Measurements from ENCODE around the gene CXCR4.

Gene CXCR4

DNA sequence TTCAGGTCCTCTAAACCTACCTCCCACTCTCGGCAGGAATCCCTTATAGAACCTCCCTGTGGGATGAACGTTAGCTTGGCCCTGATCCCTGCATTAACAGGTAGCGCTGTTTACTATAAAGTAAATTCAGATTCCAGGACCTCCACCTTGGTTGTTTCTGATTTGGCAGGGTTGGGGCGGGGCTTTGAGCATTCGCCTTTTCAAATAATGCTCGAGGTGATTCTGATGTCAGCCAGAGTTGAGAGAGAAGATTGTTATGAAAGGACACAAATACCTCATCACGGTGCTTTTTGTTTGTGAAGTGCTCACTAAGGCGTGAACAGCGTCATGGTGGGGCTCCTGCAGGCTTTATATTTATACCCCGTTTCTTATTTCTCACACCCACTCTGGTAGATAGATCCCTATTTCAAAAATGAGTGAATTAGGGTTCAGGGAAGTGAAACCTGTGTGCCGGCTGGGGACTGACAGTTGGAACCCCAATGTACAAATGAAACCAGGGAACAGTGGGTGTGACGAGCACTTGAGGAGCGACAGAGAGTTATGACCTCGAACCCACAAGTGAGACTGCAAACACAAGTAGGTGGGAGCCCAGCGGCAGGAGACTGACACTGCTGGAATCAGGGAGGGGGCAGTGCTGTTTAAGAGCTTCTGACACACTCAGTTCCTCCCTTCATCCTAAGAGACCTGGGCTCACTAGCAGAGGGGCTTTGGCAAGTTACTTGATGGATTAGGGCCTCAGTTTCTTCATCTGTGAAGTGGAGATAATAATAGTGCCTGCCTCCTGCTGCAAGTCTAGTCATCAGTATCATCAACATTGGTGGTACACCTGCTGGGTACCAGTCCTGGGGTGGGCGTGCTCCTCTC, 14.2 kb upstream of the CXCR4 start:
- no peak for DNase-seq (ENCODE audit: low spot score)

GRCh38 chr2:136131484-136131960, 13.6 kb upstream of the CXCR4 start:
- no peak for DNase-seq (ENCODE audit: low spot score)

GRCh38 chr2:136130511-136130910, 12.6 kb upstream of the CXCR4 start:
- DNase-seq (ENCODE audit: low spot score), result no peak

DNA sequence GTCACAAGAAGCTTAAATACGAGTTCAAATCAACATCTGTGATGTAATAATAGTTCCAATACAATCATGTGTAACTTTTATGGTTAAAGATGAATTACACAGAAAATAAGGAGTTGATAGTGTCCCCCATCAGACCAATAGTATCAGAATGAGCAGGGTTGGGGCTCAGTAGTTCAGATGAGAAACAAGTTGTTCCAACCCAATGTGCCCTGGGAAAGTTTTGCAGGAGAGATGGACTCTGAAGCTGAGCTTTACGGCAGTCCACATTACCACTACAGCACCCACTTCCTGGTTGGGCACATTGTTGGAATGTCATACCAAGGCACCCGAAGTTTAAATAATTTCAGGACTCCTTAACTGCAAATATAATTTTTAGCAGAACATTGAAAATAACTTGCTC, 12.1 kb upstream of the CXCR4 start:
- DNase-seq (ENCODE audit: low spot score), result no peak

DNA sequence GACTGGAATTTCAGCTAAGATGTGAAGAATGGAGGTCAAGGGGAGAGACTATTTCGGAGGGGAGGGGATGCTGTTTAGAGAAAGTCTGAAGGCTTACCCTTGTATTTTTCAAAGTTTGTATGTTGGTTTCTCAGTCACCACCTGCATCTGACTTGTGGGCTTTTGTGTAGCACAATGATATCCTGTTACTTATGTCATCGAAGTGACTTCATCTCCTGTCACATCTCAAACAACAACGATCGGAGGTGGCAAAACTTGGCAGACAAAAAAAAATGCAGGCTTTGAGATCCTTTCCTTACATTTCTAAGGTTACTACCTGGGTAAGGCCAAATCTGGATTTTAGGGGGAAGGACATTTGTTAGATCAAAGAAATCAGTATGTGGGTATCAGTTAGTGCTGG, 11.7 kb upstream of the CXCR4 start:
- DNase-seq (ENCODE audit: low spot score), result no peak

- no peak for DNase-seq (ENCODE audit: low spot score)
Observed at GRCh38 chr2:136128905-136129304, 11.0 kb upstream of the CXCR4 start.

- no peak for DNase-seq (ENCODE audit: low spot score)
Observed at GRCh38 chr2:136128366-136128765, 10.4 kb upstream of the CXCR4 start.

DNA sequence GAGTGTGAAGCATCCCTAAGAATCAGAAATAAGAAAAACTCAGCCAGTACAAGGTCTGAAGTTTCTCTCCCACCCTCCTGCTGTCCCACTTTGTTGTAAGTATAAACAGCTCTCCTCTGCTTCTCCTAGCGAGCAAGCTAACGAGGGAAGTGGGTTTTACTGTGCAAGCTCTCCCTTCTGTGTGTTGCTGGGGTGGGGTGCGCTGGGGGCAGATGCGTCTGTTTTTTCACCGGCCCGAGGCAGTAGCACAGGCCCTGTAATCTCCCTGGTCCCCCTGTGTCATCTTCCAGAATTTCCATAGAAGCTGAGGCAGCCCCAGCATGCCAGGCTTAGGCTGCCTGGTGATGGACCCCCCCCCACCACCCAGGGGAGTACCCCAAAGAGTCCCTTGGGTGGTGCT, 9.4 kb upstream of the CXCR4 start:
- DNase-seq (ENCODE audit: low spot score), result no peak

DNA sequence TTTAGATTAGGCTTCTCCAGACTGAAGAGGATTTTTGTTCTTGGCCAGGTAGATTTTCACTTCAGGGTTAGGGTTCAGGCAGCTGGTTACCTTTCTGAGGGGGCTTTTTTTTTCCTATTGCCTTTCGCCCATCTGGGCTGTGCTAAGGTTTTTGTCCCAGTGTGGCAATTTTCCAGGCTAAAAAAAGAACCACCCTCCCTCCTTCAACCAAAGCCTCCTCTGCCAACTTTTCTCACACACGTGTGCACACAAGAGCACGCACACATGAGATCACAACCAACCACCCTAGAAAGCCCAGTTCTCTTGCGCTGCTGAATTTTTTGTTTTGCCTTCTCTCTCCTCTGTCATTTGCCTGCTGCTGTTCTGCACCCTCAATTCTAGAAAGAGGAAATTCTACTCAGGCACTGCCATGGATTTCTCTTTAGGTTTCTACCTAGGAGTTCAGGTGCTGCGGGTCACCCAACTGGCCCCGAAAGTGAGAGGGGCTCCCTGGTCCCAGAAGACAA, 8.5 kb upstream of the CXCR4 start:
- no peak for DNase-seq (ENCODE audit: low spot score)

DNA sequence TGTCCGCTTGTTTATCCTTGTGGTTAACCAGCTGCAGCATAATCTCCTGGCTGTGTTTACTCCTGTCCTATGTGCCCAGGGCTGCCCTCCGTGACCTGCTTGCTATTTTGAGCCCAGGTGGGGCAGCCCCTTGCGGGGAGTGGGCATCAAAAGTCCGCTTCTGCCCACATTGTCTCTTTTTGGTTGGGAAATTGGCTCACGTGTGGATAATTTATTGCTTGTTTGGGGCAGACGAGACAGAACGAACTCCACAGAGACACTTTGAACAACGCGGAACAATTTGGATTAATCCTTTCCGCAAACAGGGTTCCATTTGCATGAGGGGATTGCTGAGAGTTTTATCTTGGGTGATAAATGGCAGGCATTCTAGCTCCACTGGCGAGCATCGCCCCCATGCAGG, 8.1 kb upstream of the CXCR4 start:
- DNase-seq (ENCODE audit: low spot score), result no peak

GRCh38 chr2:136125236-136125635, 7.3 kb upstream of the CXCR4 start:
- DNase-seq (ENCODE audit: low spot score), result no peak

GRCh38 chr2:136124805-136125204, 6.9 kb upstream of the CXCR4 start:
- DNase-seq (ENCODE audit: low spot score), result no peak

GRCh38 chr2:136122661-136123060, 4.7 kb upstream of the CXCR4 start:
- DNase-seq (ENCODE audit: low spot score), result no peak

- DNase-seq (ENCODE audit: low spot score), result no peak
Observed at GRCh38 chr2:136121204-136121910, 3.4 kb upstream of the CXCR4 start.

DNA sequence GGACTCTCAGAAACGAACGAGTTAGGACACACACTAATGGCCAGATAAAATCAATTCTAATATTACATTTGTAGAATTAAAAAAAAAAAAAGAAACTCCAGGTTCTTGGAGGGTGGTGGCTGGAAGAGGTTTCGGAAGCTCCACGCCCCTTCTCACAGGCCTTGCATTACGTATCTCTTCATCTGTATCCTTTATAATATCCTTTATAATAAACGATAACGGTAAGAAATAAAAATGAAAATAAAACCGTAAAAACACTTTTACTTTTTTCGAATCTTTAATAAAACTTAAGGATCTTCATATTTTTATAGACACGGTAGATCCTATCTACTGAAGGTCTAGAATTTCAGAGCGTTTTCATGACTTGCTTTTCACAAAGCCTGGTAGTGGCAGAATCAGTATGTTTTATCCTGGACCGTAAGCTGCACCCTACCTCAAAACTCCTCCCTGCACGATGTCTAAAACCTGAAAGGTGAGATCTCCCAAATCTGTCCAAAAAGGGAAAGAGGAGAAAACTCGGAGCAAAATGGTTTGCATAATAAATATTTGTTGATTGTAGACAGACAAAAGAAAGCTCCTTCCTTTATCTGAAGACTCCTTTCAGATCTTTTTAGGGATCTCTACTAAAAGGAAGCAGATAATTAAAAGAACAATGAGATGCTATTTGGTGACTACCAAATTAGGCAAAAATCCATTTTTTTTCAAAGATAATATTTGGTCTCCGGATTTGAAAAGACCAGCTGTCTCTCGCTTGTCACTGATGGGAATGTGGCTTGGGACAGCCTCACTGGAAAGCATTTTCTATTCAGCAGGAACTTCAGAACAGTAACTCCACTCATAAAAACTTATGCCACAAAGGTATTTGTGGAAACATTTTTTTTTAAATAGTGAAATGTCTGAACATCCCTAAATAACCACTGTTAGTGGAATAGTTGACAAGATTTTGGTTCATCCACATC, 2.0 kb upstream of the CXCR4 start:
- DNase-seq (ENCODE audit: low spot score), result no peak

DNA sequence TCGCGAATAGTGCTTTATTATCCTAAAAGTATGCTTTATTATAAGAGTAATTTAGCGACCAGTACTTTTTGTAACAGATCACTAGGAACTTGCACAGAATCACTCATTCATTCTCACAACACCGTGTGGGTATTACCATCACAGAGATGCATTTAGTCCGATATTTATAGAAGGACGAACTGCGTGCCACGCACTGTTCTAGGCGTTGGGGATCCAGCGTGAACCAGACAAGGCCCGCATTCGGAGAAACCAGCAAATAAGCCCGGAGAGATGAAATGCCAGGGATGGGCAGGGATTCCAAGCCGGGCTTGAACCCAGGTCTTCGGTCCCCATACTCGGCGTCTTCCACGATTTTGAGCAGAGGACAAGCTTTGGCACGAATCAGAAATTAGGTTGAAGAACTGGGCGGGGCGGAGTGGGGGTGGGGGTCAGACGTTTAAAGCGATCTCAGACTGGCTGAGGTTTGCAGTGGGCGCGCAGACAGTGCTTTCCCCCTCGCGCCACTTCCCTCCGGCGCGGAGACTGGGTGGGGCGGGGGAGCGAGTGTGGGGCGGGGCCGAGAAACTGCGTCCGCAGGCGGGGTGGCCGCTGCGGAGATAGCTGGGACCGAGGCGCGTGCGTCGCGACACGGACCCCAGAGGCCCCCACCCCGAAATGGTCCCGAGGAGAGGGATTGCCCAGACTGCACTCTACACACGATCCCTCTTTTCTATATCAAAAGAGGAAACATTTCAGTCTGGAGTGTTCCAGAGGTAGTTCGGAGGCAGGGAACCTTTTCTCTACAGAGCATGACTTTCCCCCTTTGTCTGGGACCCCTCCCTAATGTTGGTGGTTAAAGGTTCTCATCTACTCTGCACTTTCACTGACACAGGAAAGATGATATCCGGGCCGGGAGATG, 1.1 kb upstream of the CXCR4 start:
- DNase-seq (ENCODE audit: low spot score), result no peak

GRCh38 chr2:136117391-136117841, 533 bp downstream of the CXCR4 start:
- DNase-seq (ENCODE audit: low spot score), result peak; percentile 37

DNA sequence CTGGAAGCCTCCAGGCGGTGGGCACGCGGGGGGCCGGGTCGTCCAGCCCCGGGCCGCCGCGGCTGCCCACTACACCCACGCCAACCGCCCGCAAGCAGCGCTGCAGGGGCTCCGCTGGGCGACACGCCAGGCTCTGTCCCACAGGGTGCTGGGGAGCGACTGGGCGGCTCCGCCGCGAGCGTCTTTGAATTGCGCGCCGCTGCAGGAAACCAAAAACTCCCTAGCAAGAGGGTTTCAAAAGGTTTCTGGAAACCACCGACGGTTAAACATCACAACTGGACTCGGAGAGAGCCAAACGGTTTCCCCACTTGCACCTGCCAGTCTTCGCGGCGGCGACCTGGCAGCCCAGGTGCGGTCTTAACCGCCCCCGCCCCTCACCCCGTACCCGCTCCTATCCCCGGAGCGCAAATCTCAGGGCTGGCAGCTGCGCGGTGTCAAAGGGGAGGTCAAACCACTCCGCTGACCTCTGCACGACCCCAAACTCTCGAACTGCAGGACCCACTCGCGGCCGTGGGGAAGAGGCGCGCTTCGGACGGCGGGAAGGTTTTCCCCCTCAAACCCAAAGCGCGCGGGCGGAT, 1.0 kb downstream of the CXCR4 start:
- no peak for DNase-seq (ENCODE audit: low spot score)

DNA sequence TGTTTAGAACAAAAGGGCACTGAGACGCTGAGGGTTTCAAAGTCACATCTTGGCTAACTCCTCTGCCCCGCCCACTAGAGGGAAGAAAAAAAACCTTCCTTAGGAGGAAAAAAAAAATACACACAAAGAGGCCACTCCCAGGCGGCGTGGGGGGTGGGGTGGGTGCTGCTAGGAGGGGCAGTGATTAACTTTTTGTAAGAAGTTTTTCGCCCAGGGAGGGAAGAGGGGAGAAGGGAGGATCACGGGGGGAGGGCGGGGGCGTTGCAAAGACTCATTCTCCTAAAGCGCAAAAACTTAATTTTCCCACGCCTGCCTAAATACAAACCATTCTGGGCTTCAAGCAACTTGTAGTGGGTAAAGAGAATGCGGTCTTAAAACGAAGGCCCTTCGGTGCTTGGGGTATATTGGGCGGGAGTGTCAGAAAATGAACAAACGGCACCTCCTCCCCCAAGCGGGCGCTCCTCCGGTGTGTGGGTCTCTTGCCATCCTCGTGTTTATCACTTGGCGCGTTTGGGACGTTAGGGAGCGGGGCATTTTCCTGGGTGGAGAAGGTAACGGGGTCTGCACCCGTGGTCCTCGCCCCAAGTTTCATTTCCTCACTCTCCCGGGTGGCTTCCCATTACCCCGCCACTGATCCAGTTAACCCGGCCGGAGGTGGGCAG, 1.7 kb downstream of the CXCR4 start:
- no peak for DNase-seq (ENCODE audit: low spot score)

- DNase-seq (ENCODE audit: low spot score), result no peak
Observed at GRCh38 chr2:136115183-136115761, 2.7 kb downstream of the CXCR4 start.
